GM23338 (cell line): ENCODE data around the gene PCSK2. TPM values are rescaled to one million over a fixed set of nuclear protein-coding genes. Genes with fewer than 3 reads are reported as not detected.

Source experiments
- ATAC-seq: fragments of 200-7000 bp; cut with Tn5 transposase; 3 replicates; pipeline ENCODE4 v1.9.1; 2020
- DNase-seq: peaks from one replicate; pipeline ENCODE4 v3.0.0-alpha.2; 2015; ENCODE audit warnings: low spot score
- H2AFZ ChIP-seq: fragments of 200-600 bp; sonication (generic); 2 replicates; pipeline ENCODE4 v1.8.0; 2016; ENCODE audit warnings: antibody characterized with exemption, mild to moderate bottlenecking, moderate library complexity
- H3F3A ChIP-seq: fragments of 200-600 bp; sonication (generic); replicated peaks from 2 replicates; pipeline ENCODE4 v1.8.0; 2017; ENCODE audit warnings: antibody characterized with exemption, mixed run types, low read depth
- H3K27ac ChIP-seq: fragments of 200-600 bp; sonication (generic); 2 replicates; pipeline ENCODE4 v1.6.1; 2016; ENCODE audit warnings: low read depth
- H3K27me3 ChIP-seq: fragments of 200-600 bp; sonication (generic); 2 replicates; pipeline ENCODE4 v1.8.0; 2016; ENCODE audit warnings: mild to moderate bottlenecking, mixed run types, moderate library complexity; ENCODE audit not compliant: insufficient read depth
- H3K36me3 ChIP-seq: fragments of 200-600 bp; sonication (generic); 2 replicates; pipeline ENCODE4 v1.8.0; 2016; ENCODE audit warnings: mild to moderate bottlenecking; ENCODE audit not compliant: insufficient read depth
- H3K4me1 ChIP-seq: fragments of 200-600 bp; sonication (generic); 2 replicates; pipeline ENCODE4 v1.8.0; 2016; ENCODE audit warnings: mild to moderate bottlenecking, moderate library complexity; ENCODE audit not compliant: insufficient read depth
- H3K4me2 ChIP-seq: fragments of 200-600 bp; sonication (generic); 2 replicates; pipeline ENCODE4 v1.7.1; 2017; ENCODE audit warnings: mixed run types
- H3K4me3 ChIP-seq: fragments of 200-600 bp; sonication (generic); 2 replicates; pipeline ENCODE4 v1.6.1; 2016; ENCODE audit warnings: mixed run types
- H3K79me2 ChIP-seq: fragments of 200-600 bp; sonication (generic); replicated peaks from 2 replicates; pipeline ENCODE4 v1.8.0; 2017; ENCODE audit warnings: mild to moderate bottlenecking; ENCODE audit not compliant: insufficient read depth
- H3K9me2 ChIP-seq: fragments of 200-600 bp; sonication (generic); 2 replicates; pipeline ENCODE4 v1.8.0; 2017; ENCODE audit not compliant: insufficient read depth
- H4K20me1 ChIP-seq: fragments of 200-600 bp; sonication (generic); replicated peaks from 2 replicates; pipeline ENCODE4 v1.8.0; 2017; ENCODE audit warnings: mild to moderate bottlenecking; ENCODE audit not compliant: insufficient read depth
- H3K27ac Mint-ChIP-seq: 2 replicates; pipeline ENCODE4 v1.8.0; 2020; ENCODE audit warnings: inconsistent platforms, mild to moderate bottlenecking, moderate library complexity, mixed read lengths
- H3K27me3 Mint-ChIP-seq: 3 replicates; pipeline ENCODE4 v1.8.0; 2022; ENCODE audit warnings: low read depth, mild to moderate bottlenecking, moderate library complexity, mixed read lengths, inconsistent platforms; ENCODE audit not compliant: insufficient read depth, poor library complexity
- H3K36me3 Mint-ChIP-seq: 3 replicates; pipeline ENCODE4 v1.8.0; 2021; ENCODE audit warnings: low read depth, mild to moderate bottlenecking, inconsistent platforms, moderate library complexity, mixed read lengths
- H3K4me1 Mint-ChIP-seq: 3 replicates; pipeline ENCODE4 v1.8.0; 2020; ENCODE audit warnings: mild to moderate bottlenecking, inconsistent platforms, mixed read lengths
- H3K4me3 Mint-ChIP-seq: 3 replicates; pipeline ENCODE4 v1.8.0; 2021; ENCODE audit warnings: moderate library complexity, mild to moderate bottlenecking, inconsistent platforms, mixed read lengths
- H3K9me3 Mint-ChIP-seq: 3 replicates; pipeline ENCODE4 v1.8.0; 2020; ENCODE audit warnings: moderate library complexity, mild to moderate bottlenecking, inconsistent platforms, mixed read lengths
- CREB1 ChIP-seq: fragments of 250-450 bp; sonication (Bioruptor Pico); IDR thresholded peaks from 2 replicates; pipeline ENCODE4 v1.5.0; 2020; ENCODE audit warnings: low read depth, mild to moderate bottlenecking, moderate library complexity
- ETS1 ChIP-seq: IDR thresholded peaks from 2 replicates; pipeline ENCODE4 v1.6.1; 2016; ENCODE audit warnings: antibody characterized with exemption
- JUNB ChIP-seq: IDR thresholded peaks from one replicate; pipeline ENCODE4 v1.6.1; 2016; ENCODE audit warnings: antibody characterized with exemption; ENCODE audit not compliant: unreplicated experiment
- POLR2AphosphoS5 ChIP-seq: IDR thresholded peaks from 2 replicates; pipeline ENCODE4 v1.6.1; 2016; ENCODE audit warnings: antibody characterized with exemption, low read depth
- STAT1 ChIP-seq: IDR thresholded peaks from one replicate; pipeline ENCODE4 v1.6.1; 2016; ENCODE audit warnings: antibody characterized with exemption; ENCODE audit not compliant: unreplicated experiment
- ZNF114 ChIP-seq: fragments of 250-450 bp; sonication (Bioruptor Pico); IDR thresholded peaks from 2 replicates; pipeline ENCODE4 v1.5.0; 2020; ENCODE audit warnings: mild to moderate bottlenecking, moderate library complexity
- ZNF331 ChIP-seq: fragments of 250-450 bp; sonication (Bioruptor Pico); IDR thresholded peaks from 2 replicates; pipeline ENCODE4 v1.5.0; 2020; ENCODE audit warnings: low read depth, mild to moderate bottlenecking, moderate library complexity
- ZNF462 ChIP-seq: fragments of 250-450 bp; sonication (Bioruptor Pico); IDR thresholded peaks from 2 replicates; pipeline ENCODE4 v1.5.0; 2020; ENCODE audit warnings: mild to moderate bottlenecking, moderate library complexity
- polyA plus RNA-seq: library from polyadenylated mRNA; unstranded; fragments of >200 nt; fragmentation: Nextera tagmentation; extraction: Ambion mirVana; gene quantifications from 2 replicates; pipeline ENCODE4 v1.2.1, GENCODE V29; 2016
- total RNA-seq: library from RNA; depleted of rRNA; stranded (reverse); fragments of >200 nt; shearing (Covaris generic); gene quantifications from 2 replicates; pipeline ENCODE4 v1.2.3, GENCODE V29; 2014
- TF ChIP-seq, protein P1 (sequence below): IDR thresholded peaks from one replicate; pipeline ENCODE4 v1.6.1; 2018; ENCODE audit warnings: antibody characterized with exemption; ENCODE audit not compliant: unreplicated experiment

Gene PCSK2
- total and polyA plus RNA-seq, 2 experiments from 2014 or later: 0.37 to 1.1 TPM

GRCh38 chr20:17314264-17314663, 87.4 kb downstream of the PCSK2 start (continued):
- TF ChIP-seq, protein P1, sequence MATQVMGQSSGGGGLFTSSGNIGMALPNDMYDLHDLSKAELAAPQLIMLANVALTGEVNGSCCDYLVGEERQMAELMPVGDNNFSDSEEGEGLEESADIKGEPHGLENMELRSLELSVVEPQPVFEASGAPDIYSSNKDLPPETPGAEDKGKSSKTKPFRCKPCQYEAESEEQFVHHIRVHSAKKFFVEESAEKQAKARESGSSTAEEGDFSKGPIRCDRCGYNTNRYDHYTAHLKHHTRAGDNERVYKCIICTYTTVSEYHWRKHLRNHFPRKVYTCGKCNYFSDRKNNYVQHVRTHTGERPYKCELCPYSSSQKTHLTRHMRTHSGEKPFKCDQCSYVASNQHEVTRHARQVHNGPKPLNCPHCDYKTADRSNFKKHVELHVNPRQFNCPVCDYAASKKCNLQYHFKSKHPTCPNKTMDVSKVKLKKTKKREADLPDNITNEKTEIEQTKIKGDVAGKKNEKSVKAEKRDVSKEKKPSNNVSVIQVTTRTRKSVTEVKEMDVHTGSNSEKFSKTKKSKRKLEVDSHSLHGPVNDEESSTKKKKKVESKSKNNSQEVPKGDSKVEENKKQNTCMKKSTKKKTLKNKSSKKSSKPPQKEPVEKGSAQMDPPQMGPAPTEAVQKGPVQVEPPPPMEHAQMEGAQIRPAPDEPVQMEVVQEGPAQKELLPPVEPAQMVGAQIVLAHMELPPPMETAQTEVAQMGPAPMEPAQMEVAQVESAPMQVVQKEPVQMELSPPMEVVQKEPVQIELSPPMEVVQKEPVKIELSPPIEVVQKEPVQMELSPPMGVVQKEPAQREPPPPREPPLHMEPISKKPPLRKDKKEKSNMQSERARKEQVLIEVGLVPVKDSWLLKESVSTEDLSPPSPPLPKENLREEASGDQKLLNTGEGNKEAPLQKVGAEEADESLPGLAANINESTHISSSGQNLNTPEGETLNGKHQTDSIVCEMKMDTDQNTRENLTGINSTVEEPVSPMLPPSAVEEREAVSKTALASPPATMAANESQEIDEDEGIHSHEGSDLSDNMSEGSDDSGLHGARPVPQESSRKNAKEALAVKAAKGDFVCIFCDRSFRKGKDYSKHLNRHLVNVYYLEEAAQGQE: no peak
- TF ChIP-seq ETS1 (no peak), JUNB (no peak), ZNF331 (CRISPR knock-in tag) (no peak), CREB1 (CRISPR knock-in tag) (no peak)

- Histone ChIP-seq H3K4me2 (0 out of 2 replicates have a peak overlapping the region, but pooled peaks have one; percentile 10), H3F3A (no peaks in the 10 kb centered on the region), H4K20me1 (no peaks in the 10 kb centered on the region), H3K9me2 (no peaks in the 10 kb centered on the region), H3K79me2 (no peaks in the 10 kb centered on the region), H3K27ac (no peak overlapping the region), H3K27me3 (no peaks in the 10 kb centered on the region), H3K4me3 (no peak overlapping the region), H3K4me1 (no peaks in the 10 kb centered on the region), H3K36me3 (no peaks in the 10 kb centered on the region), H2AFZ (peak overlapping the region; percentile 72)
- Mint-ChIP-seq H3K9me3 (no peaks in the 10 kb centered on the region; the same call in 2 of the 3 replicates), H3K27ac (no peak overlapping the region), H3K27me3 (no peaks in the 10 kb centered on the region), H3K4me1 (no peaks in the 10 kb centered on the region), H3K36me3 (no peaks in the 10 kb centered on the region), H3K4me3 (peak overlapping the region; percentile 28; the same call in 1 of the 3 replicates)
- TF ChIP-seq ZNF462 (CRISPR knock-in tag): no peak
- TF ChIP-seq CREB1 (CRISPR knock-in tag): no peak
- no peak for TF ChIP-seq ZNF114
- no peak for TF ChIP-seq STAT1
- no peak for TF ChIP-seq POLR2AphosphoS5
- DNase-seq: peak; percentile 24
- peak; percentile 91 for ATAC-seq
Observed at GRCh38 chr20:17315407-17316231, 88.8 kb downstream of the PCSK2 start.
